SK-N-MC (cell line): ENCODE measurements around the gene ANKRD33.

ENCODE experiments used
- DNase-seq: peaks from one replicate; pipeline ENCODE4 v3.0.0-alpha.2; 2011; ENCODE audit warnings: low read depth, low spot score
- H3K27ac ChIP-seq: fragments of 200-600 bp; sonication (generic); 2 replicates; pipeline ENCODE4 v1.5.1; 2016; ENCODE audit warnings: mixed run types
- H3K36me3 ChIP-seq: fragments of 200-600 bp; sonication (generic); 2 replicates; pipeline ENCODE4 v1.6.1; 2017; ENCODE audit warnings: antibody characterized with exemption, low read length, mixed read lengths; ENCODE audit not compliant: insufficient read depth
- H3K4me3 ChIP-seq: fragments of 200-600 bp; sonication (generic); 2 replicates; pipeline ENCODE4 v1.5.1; 2016
- H3K9ac ChIP-seq: fragments of 200-600 bp; sonication (generic); 2 replicates; pipeline ENCODE4 v1.8.0; 2017; ENCODE audit warnings: mixed run types, mixed read lengths; ENCODE audit not compliant: insufficient read length
- H3K9me3 ChIP-seq: fragments of 200-600 bp; sonication (generic); 2 replicates; pipeline ENCODE4 v1.6.1; 2017; ENCODE audit warnings: low read depth, mild to moderate bottlenecking, antibody characterized with exemption, low read length, moderate library complexity, mixed read lengths
- EZH2 ChIP-seq: fragments of 200-600 bp; sonication (generic); IDR thresholded peaks from one replicate; pipeline ENCODE4 v1.6.1; 2017; ENCODE audit warnings: antibody characterized with exemption
- FOXP2 ChIP-seq: optimal IDR thresholded peaks from 2 replicates; pipeline ENCODE3; 2011; ENCODE audit warnings: mild to moderate bottlenecking, moderate library complexity; ENCODE audit not compliant: insufficient read depth; ENCODE audit errors: extremely low read length, control extremely low read depth
- POLR2AphosphoS5 ChIP-seq: IDR thresholded peaks from 2 replicates; pipeline ENCODE4 v1.6.1; 2012; ENCODE audit warnings: mild to moderate bottlenecking, low read depth, low read length, borderline replicate concordance

The ANKRD33 gene, protein sequence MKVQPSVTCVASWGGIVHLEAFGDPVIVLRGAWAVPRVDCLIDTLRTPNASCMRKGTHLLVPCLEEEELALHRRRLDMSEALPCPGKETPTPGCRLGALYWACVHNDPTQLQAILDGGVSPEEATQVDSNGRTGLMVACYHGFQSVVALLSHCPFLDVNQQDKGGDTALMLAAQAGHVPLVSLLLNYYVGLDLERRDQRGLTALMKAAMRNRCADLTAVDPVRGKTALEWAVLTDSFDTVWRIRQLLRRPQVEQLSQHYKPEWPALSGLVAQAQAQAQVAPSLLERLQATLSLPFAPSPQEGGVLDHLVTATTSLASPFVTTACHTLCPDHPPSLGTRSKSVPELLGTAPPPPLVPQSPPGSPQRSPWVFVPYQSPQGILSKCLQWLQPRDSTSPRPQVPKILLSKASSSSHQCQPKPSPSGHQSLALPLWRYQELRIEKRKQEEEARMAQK

GRCh38 chr12:51887476-51888315 lies at the start of gene ANKRD33:
TSS of gene ANKRD33 (plus strand) at chr12:51888103. CDS start at chr12:51888187, 84 bp downstream.
- Histone ChIP-seq H3K9me3 (no peaks in the 10 kb centered on the region), H3K36me3 (no peaks in the 10 kb centered on the region), H3K9ac (no peak within 1 kb of the TSS), H3K27ac (no peak within 1 kb of the TSS), H3K4me3 (no peak within 1 kb of the TSS)
- no peak for DNase-seq
- TF ChIP-seq POLR2AphosphoS5 (no peak), FOXP2 (no peak), EZH2 (no peak)

DNA sequence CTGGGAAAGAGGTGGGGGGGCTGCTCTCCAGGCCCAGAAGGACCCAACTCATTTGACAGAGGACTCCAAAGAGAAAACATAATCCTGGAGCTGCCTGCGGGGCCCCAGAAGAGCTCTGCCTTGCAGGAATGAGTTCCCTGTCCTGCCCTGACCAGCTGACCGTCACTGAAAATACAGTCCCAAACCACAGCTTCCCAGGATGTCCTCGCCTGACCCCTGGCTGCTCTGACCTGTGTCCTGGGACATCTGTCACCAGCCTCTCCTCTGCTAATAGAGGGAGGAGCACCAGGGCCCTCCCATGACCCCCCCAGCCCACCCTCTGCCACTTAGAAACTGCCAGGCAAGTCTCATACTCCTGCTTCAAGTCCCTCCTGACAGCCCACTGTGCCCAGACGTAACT lies 49.1 kb upstream of the ANKRD33 start:
- no peak for DNase-seq
- Histone ChIP-seq H3K9me3 (no peaks in the 10 kb centered on the region), H3K27ac (no peak overlapping the region), H3K36me3 (no peaks in the 10 kb centered on the region), H3K4me3 (no peak overlapping the region), H3K9ac (no peak overlapping the region)
- TF ChIP-seq FOXP2: no peak
- no peak for TF ChIP-seq POLR2AphosphoS5
- no peak for TF ChIP-seq EZH2

DNA sequence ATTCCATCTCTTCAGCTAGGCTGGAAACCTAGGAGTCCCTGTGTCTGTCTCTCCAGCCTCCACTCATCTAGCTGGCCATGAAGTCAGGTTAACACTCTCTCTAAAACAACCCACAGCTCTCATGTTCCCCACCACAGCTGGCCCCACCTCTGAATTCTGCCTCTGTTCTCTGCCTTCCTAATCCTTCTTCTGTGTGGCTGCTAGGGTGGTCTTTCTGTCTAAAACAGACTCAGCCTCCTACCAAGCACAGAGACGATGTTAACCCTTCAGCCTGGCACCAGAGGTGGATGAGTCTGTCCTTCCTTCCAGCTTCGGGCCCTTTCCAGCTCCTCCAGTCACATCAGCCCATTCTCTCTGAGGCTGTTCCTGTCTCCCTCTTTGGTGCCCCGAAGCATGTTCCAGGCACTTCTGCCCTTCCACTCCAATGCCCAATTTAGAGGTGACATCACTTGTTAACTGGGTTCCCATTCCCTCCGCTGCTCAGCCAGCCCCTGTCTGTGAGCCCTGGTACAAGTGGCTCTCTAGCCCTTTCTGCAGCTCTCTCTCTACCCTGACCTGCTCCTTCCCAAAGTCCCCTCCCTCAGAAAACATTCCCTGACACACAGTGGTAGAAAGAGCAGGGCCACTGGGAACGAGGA lies 48.5 kb upstream of the ANKRD33 start:
- no peak overlapping the region for H3K27ac ChIP-seq
- no peaks in the 10 kb centered on the region for H3K9me3 ChIP-seq
- no peak overlapping the region for H3K9ac ChIP-seq
- no peak overlapping the region for H3K4me3 ChIP-seq
- no peaks in the 10 kb centered on the region for H3K36me3 ChIP-seq
- TF ChIP-seq POLR2AphosphoS5 (no peak), FOXP2 (no peak), EZH2 (no peak)
- DNase-seq: no peak

DNA sequence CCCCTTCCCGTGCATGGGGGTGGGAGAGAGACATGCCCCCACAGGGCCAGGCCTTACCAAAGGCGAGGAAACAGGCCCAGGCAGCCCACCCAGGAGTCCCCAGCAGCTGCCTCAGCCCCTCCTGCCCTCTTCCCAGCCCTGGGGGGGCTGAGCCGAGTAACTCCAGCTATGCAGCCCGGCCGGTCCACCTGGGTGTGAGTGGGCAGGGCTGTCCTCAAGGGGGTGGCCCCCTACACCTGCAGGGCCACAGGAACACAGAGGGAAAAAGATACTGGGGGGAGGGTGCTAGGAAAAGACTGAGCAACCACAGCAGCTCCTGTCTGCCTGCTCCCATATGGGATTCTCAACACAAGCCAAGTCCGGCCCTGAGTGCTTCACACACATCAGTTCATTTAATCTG lies 46.9 kb upstream of the ANKRD33 start:
- Histone ChIP-seq H3K9ac (no peak overlapping the region), H3K27ac (no peak overlapping the region), H3K4me3 (no peak overlapping the region), H3K36me3 (no peaks in the 10 kb centered on the region), H3K9me3 (no peaks in the 10 kb centered on the region)
- TF ChIP-seq FOXP2 (no peak), POLR2AphosphoS5 (no peak), EZH2 (no peak)
- DNase-seq: no peak

DNA sequence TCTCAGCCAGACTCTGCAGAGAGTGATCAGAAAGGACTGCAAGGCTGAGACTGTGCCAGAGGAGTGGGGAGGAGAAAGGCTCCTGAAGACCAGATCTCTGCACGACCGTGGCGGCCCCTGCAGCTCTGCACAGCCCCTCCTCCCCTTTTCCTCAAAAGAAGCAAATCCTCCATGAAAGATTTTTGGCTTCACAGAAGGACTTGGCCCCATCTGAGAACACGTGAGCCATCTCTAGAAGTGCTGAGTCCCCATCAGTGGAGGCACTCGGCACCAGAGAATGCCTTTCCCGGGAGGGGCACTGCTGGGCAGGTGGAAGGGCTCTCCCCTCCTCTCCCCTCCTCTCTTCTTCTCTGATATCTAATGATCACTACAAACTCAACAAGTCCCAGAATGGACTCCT lies 46.2 kb upstream of the ANKRD33 start:
- H3K9me3 ChIP-seq: no peaks in the 10 kb centered on the region
- no peaks in the 10 kb centered on the region for H3K36me3 ChIP-seq
- no peak overlapping the region for H3K4me3 ChIP-seq
- H3K9ac ChIP-seq: no peak overlapping the region
- DNase-seq: no peak
- TF ChIP-seq FOXP2: no peak
- no peak for TF ChIP-seq POLR2AphosphoS5
- no peak for TF ChIP-seq EZH2
- H3K27ac ChIP-seq: no peak overlapping the region

GRCh38 chr12:51844854-51845253 lies 43.0 kb upstream of the ANKRD33 start:
- TF ChIP-seq EZH2: no peak
- no peak for TF ChIP-seq FOXP2
- no peak for TF ChIP-seq POLR2AphosphoS5
- Histone ChIP-seq H3K36me3 (no peaks in the 10 kb centered on the region), H3K9ac (no peak overlapping the region), H3K4me3 (no peak overlapping the region), H3K9me3 (no peaks in the 10 kb centered on the region), H3K27ac (no peak overlapping the region)
- no peak for DNase-seq

DNA sequence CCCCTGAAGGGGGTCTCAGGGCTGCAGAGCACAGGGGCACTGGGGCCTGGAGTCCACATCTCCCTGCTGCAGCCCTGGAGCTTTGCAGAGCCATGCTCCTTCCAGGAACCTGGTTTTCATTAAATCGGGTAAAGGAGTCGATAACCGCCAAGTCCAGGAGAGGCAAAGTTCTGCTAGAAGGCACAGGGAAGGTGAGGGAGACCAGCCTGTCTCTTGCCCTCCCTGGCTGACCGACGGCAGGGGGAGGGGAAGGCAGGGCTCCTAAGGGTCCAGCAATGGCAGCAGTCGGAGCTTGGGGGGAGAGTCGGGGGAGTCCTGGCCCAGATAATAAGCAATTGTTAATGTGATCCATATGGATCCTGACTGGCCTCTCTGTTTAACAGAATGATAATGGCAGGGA lies 42.4 kb upstream of the ANKRD33 start:
- Histone ChIP-seq H3K9ac (no peak overlapping the region), H3K4me3 (no peak overlapping the region), H3K27ac (no peak overlapping the region), H3K36me3 (no peaks in the 10 kb centered on the region), H3K9me3 (no peaks in the 10 kb centered on the region)
- DNase-seq: no peak
- no peak for TF ChIP-seq POLR2AphosphoS5
- no peak for TF ChIP-seq EZH2
- TF ChIP-seq FOXP2: no peak

DNA sequence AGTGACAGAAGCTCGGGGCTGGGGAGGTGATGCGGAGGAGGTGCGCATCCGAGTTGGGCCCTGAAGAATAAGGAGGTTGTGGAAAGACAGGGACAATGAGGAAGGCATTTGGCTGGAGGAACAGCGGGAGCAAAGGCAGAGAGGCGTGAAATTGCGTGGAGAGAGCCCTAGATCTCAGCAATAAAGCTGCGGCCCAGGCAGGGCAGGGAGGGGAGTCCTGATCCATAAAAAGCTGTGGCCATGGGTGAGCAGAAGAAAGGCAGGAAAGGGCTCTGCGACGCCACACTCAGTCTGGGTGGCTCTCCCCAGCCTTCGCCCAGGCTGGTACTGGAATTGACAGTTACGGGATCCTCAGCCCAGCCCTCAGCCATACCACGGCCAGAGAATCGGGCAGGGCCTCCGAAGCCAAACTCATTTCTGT lies 41.6 kb upstream of the ANKRD33 start:
- H3K9ac ChIP-seq: no peak overlapping the region
- H3K36me3 ChIP-seq: no peaks in the 10 kb centered on the region
- no peak for TF ChIP-seq EZH2
- TF ChIP-seq FOXP2: no peak
- no peak for TF ChIP-seq POLR2AphosphoS5
- no peak overlapping the region for H3K4me3 ChIP-seq
- no peak overlapping the region for H3K27ac ChIP-seq
- no peak for DNase-seq
- no peaks in the 10 kb centered on the region for H3K9me3 ChIP-seq
